Measurements from ENCODE around the gene PCYT1A. TPM values are rescaled to one million over a fixed set of nuclear protein-coding genes. Genes with fewer than 3 reads are reported as not detected.

Gene PCYT1A
- total RNA-seq, 2 donors from 2014 or later, result 41.8 to 78.3 TPM

- TF ChIP-seq POLR2AphosphoS5 (IDR thresholded peaks at IDR 0.05) (no peak), POLR2A (IDR thresholded peaks at IDR 0.05) (no peak), CTCF (IDR thresholded peaks at IDR 0.05) (no peak)
- no peaks in the 10 kb centered on the region for H3K9me3 ChIP-seq
- no peak for DNase-seq (ENCODE audit: low spot score)
- H3K4me1 ChIP-seq (replicated peaks), result no peaks in the 10 kb centered on the region
- WGBS, result 86% methylated on average over 14 of the region's 14 CpGs
- no peak overlapping the region for H3K4me3 ChIP-seq
- no peak overlapping the region for H3K27ac ChIP-seq
- H3K36me3 ChIP-seq, result no peaks in the 10 kb centered on the region
- intact Hi-C loops (cut with DNase I), result no loop called here
- H3K27me3 ChIP-seq (replicated peaks; ENCODE audit: insufficient read depth), result no peaks in the 10 kb centered on the region
Observed at GRCh38 chr3:196227121-196227561, 60.4 kb downstream of the PCYT1A start.

GRCh38 chr3:196225763-196226364 lies 61.7 kb downstream of the PCYT1A start:
- H3K27me3 ChIP-seq (replicated peaks; ENCODE audit: insufficient read depth), result no peaks in the 10 kb centered on the region
- H3K4me1 ChIP-seq (replicated peaks), result no peaks in the 10 kb centered on the region
- TF ChIP-seq POLR2A (IDR thresholded peaks at IDR 0.05) (no peak), CTCF (IDR thresholded peaks at IDR 0.05) (no peak)
- intact Hi-C loops (cut with DNase I), result no loop called here
- no peaks in the 10 kb centered on the region for H3K36me3 ChIP-seq
- H3K9me3 ChIP-seq, result no peaks in the 10 kb centered on the region
- H3K4me3 ChIP-seq, result no peak overlapping the region
- 86% methylated on average over 15 of the region's 15 CpGs for WGBS
- no peak for DNase-seq (ENCODE audit: low spot score)
- no peak overlapping the region for H3K27ac ChIP-seq

GRCh38 chr3:196225086-196225485 lies 62.4 kb downstream of the PCYT1A start:
- no peaks in the 10 kb centered on the region for H3K27me3 ChIP-seq (replicated peaks; ENCODE audit: insufficient read depth)
- H3K36me3 ChIP-seq, result no peaks in the 10 kb centered on the region
- H3K9me3 ChIP-seq, result no peaks in the 10 kb centered on the region
- H3K4me1 ChIP-seq (replicated peaks), result no peaks in the 10 kb centered on the region
- intact Hi-C loops (cut with DNase I), result no loop called here
- no peak overlapping the region for H3K4me3 ChIP-seq
- no peak for DNase-seq (ENCODE audit: low spot score)
- no peak overlapping the region for H3K27ac ChIP-seq
- WGBS, result 95% methylated on average over 10 of the region's 10 CpGs
- TF ChIP-seq POLR2AphosphoS5 (IDR thresholded peaks at IDR 0.05), result no peak
- no peak for TF ChIP-seq POLR2A (IDR thresholded peaks at IDR 0.05)
- TF ChIP-seq CTCF (IDR thresholded peaks at IDR 0.05), result no peak

GRCh38 chr3:196222876-196223595 lies 64.5 kb downstream of the PCYT1A start:
- no peak for DNase-seq (ENCODE audit: low spot score)
- no peak overlapping the region for H3K27ac ChIP-seq
- TF ChIP-seq POLR2A (IDR thresholded peaks at IDR 0.05) (no peak), CTCF (IDR thresholded peaks at IDR 0.05) (no peak), POLR2AphosphoS5 (IDR thresholded peaks at IDR 0.05) (no peak)
- H3K27me3 ChIP-seq (replicated peaks; ENCODE audit: insufficient read depth), result no peaks in the 10 kb centered on the region
- intact Hi-C loops (cut with DNase I), result no loop called here
- H3K4me1 ChIP-seq (replicated peaks), result no peaks in the 10 kb centered on the region
- H3K36me3 ChIP-seq, result no peaks in the 10 kb centered on the region
- no peak overlapping the region for H3K4me3 ChIP-seq
- no peaks in the 10 kb centered on the region for H3K9me3 ChIP-seq
- 42% methylated on average over 19 of the region's 19 CpGs for WGBS

GRCh38 chr3:196220991-196221390 lies 66.5 kb downstream of the PCYT1A start:
- no peak for DNase-seq (ENCODE audit: low spot score)
- Histone ChIP-seq H3K27me3 (replicated peaks; ENCODE audit: insufficient read depth) (no peaks in the 10 kb centered on the region), H3K4me1 (replicated peaks) (no peaks in the 10 kb centered on the region), H3K4me3 (no peak overlapping the region), H3K36me3 (no peaks in the 10 kb centered on the region), H3K27ac (no peak overlapping the region), H3K9me3 (no peaks in the 10 kb centered on the region)
- WGBS, result 89% methylated on average over 7 of the region's 7 CpGs
- intact Hi-C loops (cut with DNase I), result no loop called here
- TF ChIP-seq POLR2AphosphoS5 (IDR thresholded peaks at IDR 0.05) (no peak), POLR2A (IDR thresholded peaks at IDR 0.05) (no peak), CTCF (IDR thresholded peaks at IDR 0.05) (no peak)

Measured in prostate gland (tissue), 2 donors.